AG04450 (cell line): Measurements from ENCODE around the gene LRCOL1. TPM values are rescaled to one million over a fixed set of nuclear protein-coding genes. Genes with fewer than 3 reads are reported as not detected.

Source experiments
- CTCF ChIA-PET: fragments of 300-600, 350-600 bp; formaldehyde crosslinking; extraction: SDS; loops from one replicate; lab custom pipeline; 2022; ENCODE audit warnings: antibody characterized with exemption, inconsistent platforms; lab: Charles Lee
- POLR2A ChIA-PET: fragments of 350-600 bp; formaldehyde crosslinking; extraction: SDS; loops from one replicate; lab custom pipeline; 2021; ENCODE audit warnings: antibody characterized with exemption, inconsistent platforms; lab: Yijun Ruan, JAX
- DNase-seq: peaks from one replicate; pipeline ENCODE4 v3.0.0-alpha.2; 2011; ENCODE audit warnings: low read depth, low spot score
- H3K27ac ChIP-seq: one replicate; pipeline ENCODE4 v1.5.1; 2012; ENCODE audit warnings: low read depth, low read length, control low read depth
- H3K27me3 ChIP-seq: one replicate; pipeline ENCODE4 v1.6.0; 2012; ENCODE audit warnings: low read length; ENCODE audit not compliant: control insufficient read depth, insufficient read depth
- H3K4me3 ChIP-seq: 2 replicates; pipeline ENCODE4 v1.5.1; 2011; ENCODE audit warnings: mild to moderate bottlenecking, low read depth, low read length, control low read depth
- H3K9me3 ChIP-seq: 2 replicates; pipeline ENCODE4 v1.5.1; 2012; ENCODE audit warnings: low read length; ENCODE audit not compliant: control insufficient read depth, insufficient read depth
- polyA plus RNA-seq: library from polyadenylated mRNA; depleted of rRNA; stranded (reverse); fragments of >200 nt; gene quantifications from 2 replicates; pipeline ENCODE4 v1.2.3, GENCODE V29; 2011
- TF ChIP-seq, protein P1 (sequence below): IDR thresholded peaks from 2 replicates; pipeline ENCODE4 v1.5.1; 2011; ENCODE audit warnings: low read depth, low read length, control low read depth, inconsistent platforms

LRCOL1 gene
- polyA plus RNA-seq, 1 experiment: 0.11 TPM

DNA sequence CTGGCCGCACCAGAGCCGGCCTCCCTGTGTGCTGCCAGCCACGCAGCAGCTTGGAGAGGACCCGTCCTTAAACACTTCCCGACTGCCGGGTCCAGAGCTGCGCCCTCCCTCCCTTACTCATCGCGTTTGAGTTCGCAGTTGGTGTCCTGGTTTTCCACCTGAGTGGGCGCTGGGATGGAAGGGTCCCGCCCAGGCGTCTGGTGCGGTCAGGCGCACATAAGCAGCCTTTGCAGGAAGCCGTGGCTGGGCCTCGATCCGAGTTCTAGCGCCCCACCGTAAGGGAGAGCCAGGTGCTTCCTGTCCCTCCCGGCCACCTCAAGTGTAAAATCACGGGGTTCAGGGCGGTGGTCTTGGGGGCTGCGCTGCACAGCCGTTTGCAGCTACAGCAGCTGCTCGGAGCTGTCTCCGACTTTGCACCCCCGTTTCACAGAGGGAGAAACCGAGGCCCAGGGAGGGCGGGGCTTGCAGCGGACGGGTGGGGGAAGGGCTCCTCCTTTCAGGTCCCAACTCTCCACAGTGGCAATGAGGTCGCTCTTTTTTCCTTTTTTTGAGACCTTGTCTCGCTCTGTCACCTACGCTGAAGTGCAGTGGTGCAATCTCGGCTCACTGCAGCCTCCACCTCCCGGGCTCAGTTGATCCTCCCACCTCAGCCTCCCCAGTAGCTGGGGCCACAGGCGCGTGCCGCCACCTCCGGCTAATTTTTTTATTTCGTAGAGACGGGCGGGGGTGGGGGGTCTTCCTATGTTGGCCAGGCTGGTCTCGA is 51.3 kb downstream of the LRCOL1 start:
- DNase-seq: no peak
- Histone ChIP-seq H3K9me3 (peaks cover under 1% of the 10 kb centered on the region; the same call in 1 of the 2 replicates), H3K27ac (no peak overlapping the region), H3K4me3 (peak overlapping the region; percentile 69), H3K27me3 (no peaks in the 10 kb centered on the region)
- POLR2A ChIA-PET: interaction anchor here (0.6 kb wide), 1 partner anchor 733 kb away, joined by 3 read pairs; no protein-coding TSS in a partner anchor
- TF ChIP-seq, protein P1, sequence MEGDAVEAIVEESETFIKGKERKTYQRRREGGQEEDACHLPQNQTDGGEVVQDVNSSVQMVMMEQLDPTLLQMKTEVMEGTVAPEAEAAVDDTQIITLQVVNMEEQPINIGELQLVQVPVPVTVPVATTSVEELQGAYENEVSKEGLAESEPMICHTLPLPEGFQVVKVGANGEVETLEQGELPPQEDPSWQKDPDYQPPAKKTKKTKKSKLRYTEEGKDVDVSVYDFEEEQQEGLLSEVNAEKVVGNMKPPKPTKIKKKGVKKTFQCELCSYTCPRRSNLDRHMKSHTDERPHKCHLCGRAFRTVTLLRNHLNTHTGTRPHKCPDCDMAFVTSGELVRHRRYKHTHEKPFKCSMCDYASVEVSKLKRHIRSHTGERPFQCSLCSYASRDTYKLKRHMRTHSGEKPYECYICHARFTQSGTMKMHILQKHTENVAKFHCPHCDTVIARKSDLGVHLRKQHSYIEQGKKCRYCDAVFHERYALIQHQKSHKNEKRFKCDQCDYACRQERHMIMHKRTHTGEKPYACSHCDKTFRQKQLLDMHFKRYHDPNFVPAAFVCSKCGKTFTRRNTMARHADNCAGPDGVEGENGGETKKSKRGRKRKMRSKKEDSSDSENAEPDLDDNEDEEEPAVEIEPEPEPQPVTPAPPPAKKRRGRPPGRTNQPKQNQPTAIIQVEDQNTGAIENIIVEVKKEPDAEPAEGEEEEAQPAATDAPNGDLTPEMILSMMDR: no peak
- CTCF ChIA-PET: interaction anchor here (0.5 to 0.6 kb wide), 2 partner anchors 11 to 36 kb away, joined by 5 to 10 read pairs; no protein-coding TSS in a partner anchor

DNA sequence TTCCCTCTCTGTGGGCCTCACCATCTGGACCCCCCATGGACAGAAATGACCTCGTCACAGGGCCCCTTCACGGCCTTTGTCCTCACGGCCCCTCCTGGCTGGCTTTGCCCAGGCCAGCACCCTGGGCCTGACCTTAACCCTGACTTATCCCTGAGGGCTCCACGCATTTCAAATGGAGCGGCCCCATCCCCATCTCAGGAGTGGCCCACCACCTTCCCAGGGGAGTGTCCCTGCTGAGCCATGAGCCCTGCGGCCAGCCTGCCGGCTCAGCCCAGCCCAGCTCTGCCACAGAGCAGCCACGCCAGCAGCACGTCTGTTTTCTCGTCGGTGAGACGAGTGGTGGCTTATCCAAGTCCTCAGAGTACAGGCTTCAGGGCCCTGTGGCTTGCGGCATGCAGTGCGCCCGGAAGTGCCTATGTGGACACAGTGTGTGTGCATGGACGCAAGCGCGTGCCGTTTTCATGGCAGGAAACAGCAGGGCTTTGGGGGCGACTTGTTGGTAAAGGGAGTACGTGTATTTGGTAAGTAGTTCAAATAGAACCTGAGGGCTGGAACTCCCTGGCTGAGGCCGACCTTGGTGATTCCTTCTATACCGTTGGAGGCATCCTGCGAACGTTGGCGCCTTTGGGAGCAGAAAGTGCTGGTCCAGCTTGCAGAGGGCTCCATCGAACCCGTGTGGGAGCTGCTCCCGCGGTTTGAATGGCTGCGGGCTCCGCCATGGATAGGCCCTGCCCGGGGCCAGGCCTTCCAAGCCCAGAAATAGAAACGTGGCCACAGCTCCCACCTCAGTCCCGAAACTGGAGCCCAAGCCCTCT is 52.1 kb downstream of the LRCOL1 start:
- no peak overlapping the region for H3K27ac ChIP-seq
- no peak overlapping the region for H3K4me3 ChIP-seq
- DNase-seq: no peak
- no peaks in the 10 kb centered on the region; the same call in 1 of the 2 replicates for H3K9me3 ChIP-seq
- CTCF ChIA-PET: interaction anchor here (0.5 to 0.6 kb wide), 3 partner anchors 11 to 475 kb away, joined by 4 to 10 read pairs (median 5); no protein-coding TSS in a partner anchor
- POLR2A ChIA-PET: no interaction called here
- no peaks in the 10 kb centered on the region for H3K27me3 ChIP-seq
- TF ChIP-seq, protein P1: no peak

DNA sequence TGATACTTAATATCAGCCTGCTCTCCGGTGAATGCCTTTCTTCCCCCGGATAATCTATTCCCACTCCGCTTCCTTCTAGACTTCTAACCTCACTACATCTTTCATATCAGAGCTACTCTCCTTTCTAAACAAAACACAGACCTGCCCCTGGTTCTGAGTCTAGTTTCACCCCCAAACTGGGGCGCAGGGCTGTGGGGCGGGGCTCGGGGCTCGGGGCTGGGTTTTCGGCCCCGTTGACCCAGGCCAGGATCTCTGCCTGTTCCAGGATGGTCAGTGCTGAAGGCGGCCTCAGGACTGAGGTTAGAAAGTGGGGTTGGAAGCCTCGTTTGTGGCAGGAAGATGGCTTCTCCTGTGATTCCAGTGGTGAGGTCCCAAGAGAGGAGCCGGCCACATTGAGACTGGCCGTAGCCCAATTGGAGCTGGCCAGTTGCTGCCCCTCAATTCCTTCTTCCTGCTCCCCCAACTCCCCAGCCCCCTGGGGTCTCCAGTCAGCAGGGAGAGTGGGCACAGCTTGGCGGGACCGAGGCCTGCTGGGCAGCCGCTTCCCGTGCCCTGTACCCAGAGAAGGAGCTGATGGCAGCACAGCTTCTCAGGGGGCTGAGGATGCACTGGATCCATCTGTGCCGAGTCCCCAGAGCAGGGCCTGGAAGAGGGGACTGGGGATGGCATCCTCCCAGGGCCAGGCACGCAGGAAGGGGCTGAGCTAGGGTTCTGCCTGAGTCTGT is 52.9 kb downstream of the LRCOL1 start:
- ChIA-PET CTCF (interaction anchor here (0.6 kb wide), 1 partner anchor 474 kb away, joined by 4 read pairs; no protein-coding TSS in a partner anchor), POLR2A (no interaction called here)

DNA sequence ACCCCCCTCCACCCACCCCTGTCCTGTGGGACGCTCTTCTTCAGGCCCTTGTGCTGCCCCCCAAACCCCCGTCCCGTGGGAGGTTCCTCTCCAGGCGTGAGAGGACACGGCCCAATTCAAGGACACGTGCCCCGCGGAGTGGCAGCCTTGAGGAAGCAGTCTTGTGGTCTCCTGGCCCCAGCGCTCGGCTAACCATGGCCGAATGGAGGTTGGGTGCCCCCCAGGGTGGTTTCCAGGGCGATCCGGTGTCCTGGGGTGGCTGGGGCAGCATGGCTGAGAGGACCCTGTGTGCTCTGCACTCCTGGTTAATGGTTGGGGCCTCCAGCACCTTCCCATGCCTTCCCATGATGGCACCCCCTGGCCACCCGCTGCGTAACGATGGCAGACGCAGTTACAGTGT is 53.6 kb downstream of the LRCOL1 start:
- Histone ChIP-seq H3K4me3 (no peak overlapping the region), H3K9me3 (no peaks in the 10 kb centered on the region; the same call in 1 of the 2 replicates), H3K27me3 (no peaks in the 10 kb centered on the region), H3K27ac (no peak overlapping the region)
- TF ChIP-seq, protein P1: no peak
- CTCF ChIA-PET: no interaction called here
- no peak for DNase-seq
- POLR2A ChIA-PET: no interaction called here

More for the DNA sequence above, 52.9 kb downstream of the LRCOL1 start:
- TF ChIP-seq, protein P1: no peak
- no peak for DNase-seq
- no peaks in the 10 kb centered on the region for H3K27me3 ChIP-seq
- H3K27ac ChIP-seq: no peak overlapping the region
- no peaks in the 10 kb centered on the region; the same call in 1 of the 2 replicates for H3K9me3 ChIP-seq
- no peak overlapping the region for H3K4me3 ChIP-seq
